Measurements from ENCODE around the gene MMRN1.

Gene MMRN1

GRCh38 chr4:89894649-89895550, at the start of gene MMRN1:
Gene MMRN1 (plus strand): TSS chr4:89894854. CDS start chr4:89894972, 118 bp downstream.
- Mint-ChIP-seq H3K27me3 (no peaks in the 10 kb centered on the region), H3K4me1 (peaks cover 13% of the 10 kb centered on the region), H3K9me3 (no peaks in the 10 kb centered on the region), H3K27ac (no peak within 1 kb of the TSS), H3K4me3 (peak within 1 kb of the TSS; percentile 30), H3K36me3 (no peaks in the 10 kb centered on the region)
- peak; percentile 51 for ATAC-seq

- no peaks in the 10 kb centered on the region for H3K27me3 Mint-ChIP-seq
- no peak overlapping the region for H3K27ac Mint-ChIP-seq
- H3K4me3 Mint-ChIP-seq: no peak overlapping the region
- H3K36me3 Mint-ChIP-seq: no peaks in the 10 kb centered on the region
- H3K9me3 Mint-ChIP-seq: peaks cover 18% of the 10 kb centered on the region
- no peaks in the 10 kb centered on the region for H3K4me1 Mint-ChIP-seq
- ATAC-seq: no peak
Observed at GRCh38 chr4:89847571-89848325, 46.9 kb upstream of the MMRN1 start.

GRCh38 chr4:89855236-89855635, 39.4 kb upstream of the MMRN1 start:
- ATAC-seq: no peak
- no peaks in the 10 kb centered on the region for H3K4me1 Mint-ChIP-seq
- H3K36me3 Mint-ChIP-seq: no peaks in the 10 kb centered on the region
- no peak overlapping the region for H3K4me3 Mint-ChIP-seq
- H3K9me3 Mint-ChIP-seq: peaks cover 7% of the 10 kb centered on the region
- no peak overlapping the region for H3K27ac Mint-ChIP-seq
- peaks cover 34% of the 10 kb centered on the region for H3K27me3 Mint-ChIP-seq

GRCh38 chr4:89860971-89861370, 33.7 kb upstream of the MMRN1 start:
- Mint-ChIP-seq H3K36me3 (no peaks in the 10 kb centered on the region), H3K9me3 (peaks cover 3% of the 10 kb centered on the region), H3K4me1 (no peaks in the 10 kb centered on the region), H3K27me3 (peaks cover 27% of the 10 kb centered on the region), H3K27ac (no peak overlapping the region), H3K4me3 (no peak overlapping the region)
- no peak for ATAC-seq

- no peak overlapping the region for H3K27ac Mint-ChIP-seq
- H3K36me3 Mint-ChIP-seq: no peaks in the 10 kb centered on the region
- H3K4me1 Mint-ChIP-seq: no peaks in the 10 kb centered on the region
- no peak for ATAC-seq
- H3K4me3 Mint-ChIP-seq: no peak overlapping the region
- peaks cover 18% of the 10 kb centered on the region for H3K27me3 Mint-ChIP-seq
- peaks cover 4% of the 10 kb centered on the region for H3K9me3 Mint-ChIP-seq
Observed at GRCh38 chr4:89863533-89863932, 31.1 kb upstream of the MMRN1 start.

GRCh38 chr4:89868276-89868675, 26.4 kb upstream of the MMRN1 start:
- Mint-ChIP-seq H3K27me3 (peaks cover 12% of the 10 kb centered on the region), H3K4me3 (no peak overlapping the region), H3K9me3 (peaks cover 4% of the 10 kb centered on the region), H3K4me1 (no peaks in the 10 kb centered on the region), H3K27ac (no peak overlapping the region), H3K36me3 (no peaks in the 10 kb centered on the region)
- no peak for ATAC-seq

GRCh38 chr4:89868999-89869589, 25.6 kb upstream of the MMRN1 start:
- Mint-ChIP-seq H3K27ac (no peak overlapping the region), H3K27me3 (peaks cover 9% of the 10 kb centered on the region), H3K9me3 (peaks cover 4% of the 10 kb centered on the region), H3K4me3 (no peak overlapping the region), H3K36me3 (no peaks in the 10 kb centered on the region), H3K4me1 (no peaks in the 10 kb centered on the region)
- no peak for ATAC-seq

- no peak overlapping the region for H3K4me3 Mint-ChIP-seq
- peaks cover 1% of the 10 kb centered on the region for H3K27me3 Mint-ChIP-seq
- H3K4me1 Mint-ChIP-seq: no peaks in the 10 kb centered on the region
- H3K9me3 Mint-ChIP-seq: no peaks in the 10 kb centered on the region
- H3K27ac Mint-ChIP-seq: no peak overlapping the region
- ATAC-seq: no peak
- no peaks in the 10 kb centered on the region for H3K36me3 Mint-ChIP-seq
Observed at GRCh38 chr4:89871211-89871610, 23.4 kb upstream of the MMRN1 start.

GRCh38 chr4:89876548-89876947, 18.1 kb upstream of the MMRN1 start:
- Mint-ChIP-seq H3K27ac (no peak overlapping the region), H3K36me3 (no peaks in the 10 kb centered on the region)
- no peak for ATAC-seq

GRCh38 chr4:89878611-89879010, 16.0 kb upstream of the MMRN1 start:
- no peaks in the 10 kb centered on the region for H3K4me1 Mint-ChIP-seq
- no peaks in the 10 kb centered on the region for H3K27me3 Mint-ChIP-seq
- ATAC-seq: no peak
- no peak overlapping the region for H3K27ac Mint-ChIP-seq
- no peaks in the 10 kb centered on the region for H3K36me3 Mint-ChIP-seq
- H3K4me3 Mint-ChIP-seq: no peak overlapping the region
- no peaks in the 10 kb centered on the region for H3K9me3 Mint-ChIP-seq

More at GRCh38 chr4:89876548-89876947, 18.1 kb upstream of the MMRN1 start:
- Mint-ChIP-seq H3K9me3 (no peaks in the 10 kb centered on the region), H3K27me3 (no peaks in the 10 kb centered on the region), H3K4me1 (no peaks in the 10 kb centered on the region), H3K4me3 (no peak overlapping the region)

- H3K36me3 Mint-ChIP-seq: no peaks in the 10 kb centered on the region
- no peaks in the 10 kb centered on the region for H3K9me3 Mint-ChIP-seq
- no peak overlapping the region for H3K27ac Mint-ChIP-seq
- H3K4me3 Mint-ChIP-seq: no peak overlapping the region
- H3K4me1 Mint-ChIP-seq: no peaks in the 10 kb centered on the region
- no peaks in the 10 kb centered on the region for H3K27me3 Mint-ChIP-seq
- no peak for ATAC-seq
Observed at GRCh38 chr4:89879215-89879614, 15.4 kb upstream of the MMRN1 start.

GRCh38 chr4:89889289-89889688, 5.4 kb upstream of the MMRN1 start:
- peaks cover 19% of the 10 kb centered on the region for H3K27me3 Mint-ChIP-seq
- peaks cover 5% of the 10 kb centered on the region for H3K9me3 Mint-ChIP-seq
- ATAC-seq: no peak

GRCh38 chr4:89897867-89898266, 3.2 kb downstream of the MMRN1 start:
- H3K9me3 Mint-ChIP-seq: no peaks in the 10 kb centered on the region
- H3K36me3 Mint-ChIP-seq: no peaks in the 10 kb centered on the region
- H3K4me1 Mint-ChIP-seq: peaks cover 13% of the 10 kb centered on the region
- H3K4me3 Mint-ChIP-seq: no peak overlapping the region
- no peaks in the 10 kb centered on the region for H3K27me3 Mint-ChIP-seq
- H3K27ac Mint-ChIP-seq: no peak overlapping the region
- no peak for ATAC-seq

More at GRCh38 chr4:89889289-89889688, 5.4 kb upstream of the MMRN1 start:
- Mint-ChIP-seq H3K4me3 (no peak overlapping the region), H3K27ac (no peak overlapping the region), H3K4me1 (peaks cover under 1% of the 10 kb centered on the region), H3K36me3 (no peaks in the 10 kb centered on the region)

GRCh38 chr4:89898304-89898716, 3.7 kb downstream of the MMRN1 start:
- no peaks in the 10 kb centered on the region for H3K9me3 Mint-ChIP-seq
- peak; percentile 51 for ATAC-seq
- H3K27me3 Mint-ChIP-seq: no peaks in the 10 kb centered on the region
- H3K36me3 Mint-ChIP-seq: no peaks in the 10 kb centered on the region
- no peak overlapping the region for H3K4me3 Mint-ChIP-seq
- no peak overlapping the region for H3K27ac Mint-ChIP-seq
- peaks cover 13% of the 10 kb centered on the region for H3K4me1 Mint-ChIP-seq

GRCh38 chr4:89899152-89899551, 4.5 kb downstream of the MMRN1 start:
- Mint-ChIP-seq H3K27me3 (no peaks in the 10 kb centered on the region), H3K4me3 (no peak overlapping the region), H3K36me3 (no peaks in the 10 kb centered on the region), H3K4me1 (peaks cover 13% of the 10 kb centered on the region), H3K9me3 (no peaks in the 10 kb centered on the region), H3K27ac (no peak overlapping the region)
- no peak for ATAC-seq
